Hepatocyte (in vitro differentiated cells): Measurements from ENCODE around the gene HS3ST5.

Experiments used
- CTCF ChIP-seq: fragments of 200-600 bp; sonication (generic); IDR thresholded peaks from 2 replicates; pipeline ENCODE4 v1.5.1; 2016; ENCODE audit warnings: antibody characterized with exemption, mild to moderate bottlenecking; ENCODE audit not compliant: poor library complexity
- EZH2 ChIP-seq: fragments of 200-600 bp; sonication (generic); IDR thresholded peaks from 2 replicates; pipeline ENCODE4 v1.6.1; 2016; ENCODE audit warnings: antibody characterized with exemption, mild to moderate bottlenecking, borderline replicate concordance
- EZH2phosphoT487 ChIP-seq: fragments of 200-600 bp; sonication (generic); IDR thresholded peaks from one replicate; pipeline ENCODE4 v1.6.1; 2018; ENCODE audit warnings: antibody characterized with exemption, mild to moderate bottlenecking, low read depth, moderate library complexity; ENCODE audit not compliant: unreplicated experiment, severe bottlenecking

DNA sequence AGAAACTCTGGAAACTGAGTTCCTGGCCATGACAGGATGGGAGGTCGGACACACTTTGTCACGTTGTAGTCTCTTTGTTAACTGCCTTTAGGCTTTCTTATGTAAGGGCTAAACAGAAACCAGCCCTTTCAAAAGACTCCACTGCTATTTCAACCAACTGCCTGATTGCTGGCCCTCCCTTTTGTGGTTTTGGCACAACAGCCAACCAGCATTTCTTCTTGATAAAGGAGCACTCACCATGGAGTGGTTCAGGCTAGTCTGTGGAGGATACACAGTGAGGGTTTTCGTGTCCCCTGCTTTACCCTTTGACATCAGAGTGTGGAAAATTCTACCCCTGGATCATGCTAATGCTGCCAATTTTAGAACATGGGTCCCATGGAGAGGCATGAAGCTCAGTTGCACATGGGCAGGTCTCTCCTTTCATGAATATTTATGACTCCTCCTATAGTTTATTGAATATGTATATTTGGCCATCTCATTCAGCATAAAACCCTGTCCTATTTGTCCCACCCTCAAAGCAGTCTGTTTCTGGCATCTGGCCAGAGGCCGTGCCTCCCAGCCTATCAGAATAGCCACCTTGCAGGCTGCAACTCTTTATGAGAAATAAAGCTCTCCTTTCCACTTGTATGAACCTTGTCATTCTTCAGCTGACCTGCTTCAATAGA lies 148.3 kb downstream of the HS3ST5 start:
- TF ChIP-seq CTCF: no peak
- TF ChIP-seq EZH2phosphoT487: no peak
- no peak for TF ChIP-seq EZH2
